ENCODE data around the gene SNF8. TPM values are rescaled to one million over a fixed set of nuclear protein-coding genes. Genes with fewer than 3 reads are reported as not detected.
A peak's percentile ranks its signal among the peaks of the same experiment; 100 is the strongest.

Gene SNF8
- total RNA-seq, 1 experiment from 2014 or later: 129 TPM

DNA sequence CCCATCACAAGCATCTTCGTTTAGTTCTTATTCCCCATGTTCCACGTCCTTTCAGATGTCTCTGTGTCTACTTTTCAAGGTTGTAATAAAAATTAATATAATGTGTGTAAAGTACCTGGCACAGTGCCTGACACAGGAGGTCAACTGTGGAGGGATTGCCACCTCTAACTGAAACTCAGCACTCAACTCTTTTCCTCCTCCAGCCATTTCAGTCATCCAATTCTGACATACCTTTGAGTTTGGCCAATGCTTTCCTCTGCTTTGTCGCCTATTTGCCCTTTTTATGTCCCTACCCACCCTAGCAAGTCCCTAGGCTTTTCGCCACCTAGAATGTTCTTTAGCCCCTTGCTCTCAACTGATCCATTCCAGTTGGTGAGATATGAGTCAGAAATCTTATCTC, 34.9 kb downstream of the SNF8 start:
- Histone ChIP-seq H3K27me3 (ENCODE audit: insufficient read depth, low read length) (no peaks in the 10 kb centered on the region), H3T11ph (ENCODE audit: low read length) (no peak overlapping the region), H3K23ac (ENCODE audit: insufficient read length, low read depth, low read length) (no peak overlapping the region), H4K8ac (replicated peaks; ENCODE audit: insufficient read length, low read depth, low read length) (no peak overlapping the region), H4K20me1 (ENCODE audit: control insufficient read depth, insufficient read depth, insufficient read length) (peaks cover 2% of the 10 kb centered on the region), H3K14ac (ENCODE audit: insufficient read depth, low read length) (no peak overlapping the region), H3K9ac (ENCODE audit: extremely low read depth, insufficient read length, low read length) (peak overlapping the region; percentile 15), H3K27ac (ENCODE audit: insufficient read length, low read depth, low read length) (no peak overlapping the region), H3K79me1 (ENCODE audit: insufficient read depth, low read depth, low read length, poor library complexity, severe bottlenecking) (peaks cover 21% of the 10 kb centered on the region), H2BK20ac (ENCODE audit: low read depth, low read length, poor library complexity, severe bottlenecking) (no peak overlapping the region), H3K56ac (ENCODE audit: insufficient read length, low read depth, low read length) (no peak overlapping the region), H2AK5ac (ENCODE audit: insufficient read length, low read length) (no peak overlapping the region), H3K9me3 (ENCODE audit: control insufficient read depth, low read depth, low read length) (no peaks in the 10 kb centered on the region), H3K4me1 (ENCODE audit: insufficient read depth, low read length) (peaks cover 7% of the 10 kb centered on the region; the same call in 1 of the 2 replicates), H3K18ac (ENCODE audit: insufficient read length, low read depth, low read length) (no peak overlapping the region), H3K4ac (ENCODE audit: low read depth, low read length) (no peak overlapping the region), H2AFZ (ENCODE audit: low read length) (no peak overlapping the region), H2BK15ac (ENCODE audit: low read depth, low read length) (no peak overlapping the region), H2BK5ac (ENCODE audit: insufficient read length, low read length) (no peak overlapping the region), H3K4me2 (ENCODE audit: insufficient read depth, insufficient read length, low read length) (peak overlapping the region; percentile 100), H4K91ac (ENCODE audit: insufficient read length, low read depth, low read length) (no peak overlapping the region), H2BK12ac (ENCODE audit: insufficient read length, low read depth, low read length) (no peak overlapping the region), H3K79me2 (ENCODE audit: insufficient read depth, low read length) (peaks cover 35% of the 10 kb centered on the region), H2BK120ac (ENCODE audit: low read depth, low read length, poor library complexity, severe bottlenecking) (no peak overlapping the region), H4K5ac (ENCODE audit: insufficient read length, low read depth, low read length) (no peak overlapping the region), H3K23me2 (ENCODE audit: insufficient read length, low read depth, low read length, poor library complexity, severe bottlenecking) (peaks cover 7% of the 10 kb centered on the region)
- TF ChIP-seq, protein P1, sequence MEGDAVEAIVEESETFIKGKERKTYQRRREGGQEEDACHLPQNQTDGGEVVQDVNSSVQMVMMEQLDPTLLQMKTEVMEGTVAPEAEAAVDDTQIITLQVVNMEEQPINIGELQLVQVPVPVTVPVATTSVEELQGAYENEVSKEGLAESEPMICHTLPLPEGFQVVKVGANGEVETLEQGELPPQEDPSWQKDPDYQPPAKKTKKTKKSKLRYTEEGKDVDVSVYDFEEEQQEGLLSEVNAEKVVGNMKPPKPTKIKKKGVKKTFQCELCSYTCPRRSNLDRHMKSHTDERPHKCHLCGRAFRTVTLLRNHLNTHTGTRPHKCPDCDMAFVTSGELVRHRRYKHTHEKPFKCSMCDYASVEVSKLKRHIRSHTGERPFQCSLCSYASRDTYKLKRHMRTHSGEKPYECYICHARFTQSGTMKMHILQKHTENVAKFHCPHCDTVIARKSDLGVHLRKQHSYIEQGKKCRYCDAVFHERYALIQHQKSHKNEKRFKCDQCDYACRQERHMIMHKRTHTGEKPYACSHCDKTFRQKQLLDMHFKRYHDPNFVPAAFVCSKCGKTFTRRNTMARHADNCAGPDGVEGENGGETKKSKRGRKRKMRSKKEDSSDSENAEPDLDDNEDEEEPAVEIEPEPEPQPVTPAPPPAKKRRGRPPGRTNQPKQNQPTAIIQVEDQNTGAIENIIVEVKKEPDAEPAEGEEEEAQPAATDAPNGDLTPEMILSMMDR (conservative IDR thresholded peaks at IDR 0.05): no peak
- Mint-ChIP-seq H3K36me3 (ENCODE audit: insufficient read depth in 1 of 3, low read depth in 3 of 3) (peaks cover 37 to 53% (median 51%) of the 10 kb centered on the region in 3 experiments), H3K27me3 (ENCODE audit: low read depth) (no peaks in the 10 kb centered on the region), H3K9me3 (no peaks in the 10 kb centered on the region), H3K4me3 (peak overlapping the region; percentile 89 to 94), H3K27ac (peak overlapping the region; percentile 57 to 83 (median 78); a peak in 3 of 7 replicates), H3K4me1 (peaks cover 25 to 26% of the 10 kb centered on the region in 2 experiments)
- no peak for DNase-seq
- WGBS (ENCODE audit: extremely low coverage, insufficient read length, low lambda C conversion rate): no CpG with 5 or more reads among the region's 4 CpGs
